K562 treated with DMSO at 1 percent for 48 hours (cell line): ENCODE results near the gene IZUMO4. TPM values are rescaled to one million over a fixed set of nuclear protein-coding genes. Genes with fewer than 3 reads are reported as not detected.

Experiments used
- total RNA-seq: library from RNA; unstranded; fragments of 300-600 nt; gene quantifications from 2 replicates; pipeline ENCODE4 v1.2.3, GENCODE V29; 2022; ENCODE audit warnings: low replicate concordance; ENCODE audit errors: extremely low read depth

IZUMO4 gene
- total RNA-seq: not detected in 2 replicates

GRCh38 chr19:2096480-2097202 is at the start of gene IZUMO4:
Gene IZUMO4, plus strand, starts transcription at chr19:2096915. Its CDS starts 31 bp downstream, at chr19:2096946.

GRCh38 chr19:2050991-2051772 is 45.5 kb upstream of the IZUMO4 start, which contains the start of gene MKNK2:
Gene MKNK2, minus strand, starts transcription at chr19:2051244. Its CDS starts 393 bp downstream, at chr19:2050851.

DNA sequence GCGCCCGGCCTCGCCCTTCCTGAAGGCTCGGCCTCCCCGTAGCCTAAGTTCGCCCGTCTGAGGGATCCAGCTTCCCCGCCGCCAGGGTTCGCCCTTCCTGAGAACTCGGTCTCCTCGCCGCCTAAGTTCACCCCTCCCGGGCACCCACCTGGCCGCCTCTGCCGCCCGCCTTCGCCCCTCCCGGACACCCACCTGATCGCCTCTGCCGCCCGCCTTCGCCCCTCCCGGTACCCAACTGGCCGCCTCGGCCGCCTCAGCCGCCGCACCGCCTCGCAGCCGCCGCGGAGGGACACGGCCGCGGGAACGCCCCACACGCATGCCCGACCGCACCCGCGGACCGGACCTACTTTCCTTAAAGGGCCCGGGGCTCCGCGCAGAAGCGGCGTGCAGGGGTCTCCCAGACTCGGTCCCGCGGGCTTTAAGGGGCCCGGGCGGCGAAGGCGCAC is 658 bp upstream of the IZUMO4 start, which contains the start of gene MOB3A:
TSS of gene MOB3A (minus strand) at position 293 of the 446 bp plus-strand sequence. CDS start 17,766 bp downstream, outside the sequence.

Other genes starting within 250 kb of the IZUMO4 start
- not detected in 2 replicates for gene REXO1, start 248.4 kb upstream of the IZUMO4 start, total RNA-seq
- gene KLF16, start 233.3 kb upstream of the IZUMO4 start, total RNA-seq: not detected in 2 replicates
- 314 TPM in 1 of 2 replicates, not detected in the other for gene ABHD17A, start 211.4 kb upstream of the IZUMO4 start, total RNA-seq
- gene ADAT3, start 191.5 kb upstream of the IZUMO4 start, total RNA-seq: not detected in 2 replicates
- not detected in 2 replicates for gene SCAMP4, start 191.5 kb upstream of the IZUMO4 start, total RNA-seq
- 170 TPM in 1 of 2 replicates, not detected in the other for gene CSNK1G2, start 155.7 kb upstream of the IZUMO4 start, total RNA-seq
- gene BTBD2, start 81.2 kb upstream of the IZUMO4 start, total RNA-seq: not detected in 2 replicates
- gene MKNK2, start 45.7 kb upstream of the IZUMO4 start, total RNA-seq: 245 TPM in 1 of 2 replicates, not detected in the other
- gene MOB3A, start 589 bp upstream of the IZUMO4 start, total RNA-seq: not detected in 2 replicates
- gene AP3D1, start 54.7 kb downstream of the IZUMO4 start, total RNA-seq: 532 TPM in 1 of 2 replicates, not detected in the other
- gene DOT1L, start 67.0 kb downstream of the IZUMO4 start, total RNA-seq: not detected in 2 replicates
- 447 TPM in 1 of 2 replicates, not detected in the other for gene PLEKHJ1, start 139.4 kb downstream of the IZUMO4 start, total RNA-seq
- gene SF3A2, start 139.9 kb downstream of the IZUMO4 start, total RNA-seq: not detected in 2 replicates
- gene AMH, start 152.4 kb downstream of the IZUMO4 start, total RNA-seq: 225 TPM in 1 of 2 replicates, not detected in the other
- not detected in 2 replicates for gene JSRP1, start 159.5 kb downstream of the IZUMO4 start, total RNA-seq
- not detected in 2 replicates for gene PEAK3, start 185.3 kb downstream of the IZUMO4 start, total RNA-seq
- gene LINGO3, start 211.2 kb downstream of the IZUMO4 start, total RNA-seq: not detected in 2 replicates
- not detected in 2 replicates for gene LSM7, start 231.7 kb downstream of the IZUMO4 start, total RNA-seq
- gene SPPL2B, start 231.8 kb downstream of the IZUMO4 start, total RNA-seq: not detected in 2 replicates